ENCODE data around the gene B4GALNT2.

GRCh38 chr17:49214676-49215360 is 82.2 kb downstream of the B4GALNT2 start:
- TF ChIP-seq CTCF (IDR thresholded peaks at IDR 0.05) (no peak), POLR2A (IDR thresholded peaks at IDR 0.05) (no peak)
